WTC11 (cell line): ENCODE results near the gene TMTC2. TPM values are rescaled to one million over a fixed set of nuclear protein-coding genes. Genes with fewer than 3 reads are reported as not detected.

Source experiments
- ATAC-seq: fragments of 200-7000 bp; cut with Tn5 transposase; 2 replicates; pipeline ENCODE4 v1.10.0; 2021; ENCODE audit warnings: mild to moderate bottlenecking, moderate library complexity
- CTCF ChIA-PET: fragments of 300-600 bp; sonication (Branson Sonifier 250); formaldehyde crosslinking; loops from one replicate; lab custom pipeline; 2021; ENCODE audit warnings: antibody characterized with exemption; lab: Charles Lee
- POLR2A ChIA-PET: fragments of 350-600 bp; sonication (Branson Sonifier 250); formaldehyde crosslinking; loops from one replicate; lab custom pipeline; 2021; ENCODE audit warnings: antibody characterized with exemption; lab: Charles Lee
- DNase-seq: peaks from one replicate; pipeline ENCODE4 v3.0.0; 2021; ENCODE audit warnings: low spot score
- H3K27ac Mint-ChIP-seq: 2 replicates; pipeline ENCODE4 v1.8.0; 2021; ENCODE audit warnings: mixed read lengths
- H3K27me3 Mint-ChIP-seq: 2 replicates; pipeline ENCODE4 v1.8.0; 2021; ENCODE audit warnings: low read depth, mild to moderate bottlenecking, moderate library complexity, mixed read lengths
- H3K36me3 Mint-ChIP-seq: 2 replicates; pipeline ENCODE4 v1.8.0; 2021; ENCODE audit warnings: mixed read lengths
- H3K4me1 Mint-ChIP-seq: 2 replicates; pipeline ENCODE4 v1.8.0; 2022; ENCODE audit warnings: mixed read lengths
- H3K4me3 Mint-ChIP-seq: 2 replicates; pipeline ENCODE4 v1.8.0; 2021; ENCODE audit warnings: mild to moderate bottlenecking, moderate library complexity, mixed read lengths
- H3K9me3 Mint-ChIP-seq: 2 replicates; pipeline ENCODE4 v1.8.0; 2021; ENCODE audit warnings: mixed read lengths
- AR ChIP-seq: fragments of 250-450 bp; sonication (Bioruptor Pico); IDR thresholded peaks from 2 replicates; pipeline ENCODE4 v1.9.0; 2021; ENCODE audit warnings: mild to moderate bottlenecking
- ARID4B ChIP-seq: sonication (generic); formaldehyde crosslinking; IDR thresholded peaks from 2 replicates; pipeline ENCODE4 v1.8.0; 2023; ENCODE audit warnings: missing genetic modification reagents, mild to moderate bottlenecking, borderline replicate concordance
- ATF3 ChIP-seq: sonication (generic); formaldehyde crosslinking; conservative IDR thresholded peaks from 2 replicates; pipeline ENCODE4 v1.8.1; 2022; ENCODE audit warnings: mild to moderate bottlenecking, missing genetic modification reagents
- CBFB ChIP-seq: sonication (generic); formaldehyde crosslinking; IDR thresholded peaks from 2 replicates; pipeline ENCODE4 v1.8.1; 2022; ENCODE audit warnings: mild to moderate bottlenecking, low read depth, missing genetic modification reagents
- ERG ChIP-seq: fragments of 250-450 bp; sonication (Bioruptor Pico); IDR thresholded peaks from 2 replicates; pipeline ENCODE4 v1.8.0; 2021; ENCODE audit warnings: mild to moderate bottlenecking
- FOXP1 ChIP-seq: sonication (generic); formaldehyde crosslinking; IDR thresholded peaks from 2 replicates; pipeline ENCODE4 v1.8.0; 2022; ENCODE audit warnings: missing genetic modification reagents, mild to moderate bottlenecking, moderate library complexity, borderline replicate concordance
- GTF2I ChIP-seq: fragments of 250-450 bp; sonication (Bioruptor Pico); conservative IDR thresholded peaks from 2 replicates; pipeline ENCODE4 v1.4.0; 2021; ENCODE audit warnings: mild to moderate bottlenecking
- JAZF1 ChIP-seq: fragments of 250-450 bp; sonication (Bioruptor Pico); IDR thresholded peaks from 2 replicates; pipeline ENCODE4 v1.9.0; 2021; ENCODE audit warnings: moderate library complexity, mild to moderate bottlenecking, inconsistent platforms
- JUN ChIP-seq: sonication (generic); formaldehyde crosslinking; IDR thresholded peaks from 2 replicates; pipeline ENCODE4 v1.8.0; 2023; ENCODE audit warnings: mild to moderate bottlenecking, missing genetic modification reagents
- KAT7 ChIP-seq: sonication (generic); formaldehyde crosslinking; IDR thresholded peaks from 2 replicates; pipeline ENCODE4 v1.8.1; 2023; ENCODE audit warnings: missing genetic modification reagents, mild to moderate bottlenecking, borderline replicate concordance
- MLX ChIP-seq: sonication (generic); formaldehyde crosslinking; IDR thresholded peaks from 2 replicates; pipeline ENCODE4 v1.8.1; 2023; ENCODE audit warnings: mild to moderate bottlenecking, missing genetic modification reagents, moderate library complexity
- NFYB ChIP-seq: sonication (generic); formaldehyde crosslinking; conservative IDR thresholded peaks from 2 replicates; pipeline ENCODE4 v1.8.0; 2022; ENCODE audit warnings: low read depth, missing genetic modification reagents
- TCF7 ChIP-seq: sonication (generic); formaldehyde crosslinking; IDR thresholded peaks from 2 replicates; pipeline ENCODE4 v1.8.0; 2022; ENCODE audit warnings: mild to moderate bottlenecking, low read depth, missing genetic modification reagents, moderate library complexity
- ZBTB21 ChIP-seq: sonication (generic); formaldehyde crosslinking; IDR thresholded peaks from 2 replicates; pipeline ENCODE4 v1.8.1; 2023; ENCODE audit warnings: mild to moderate bottlenecking, missing genetic modification reagents, borderline replicate concordance
- ZNF121 ChIP-seq: sonication (generic); formaldehyde crosslinking; IDR thresholded peaks from 2 replicates; pipeline ENCODE4 v1.8.0; 2023; ENCODE audit warnings: missing genetic modification reagents
- ZNF219 ChIP-seq: sonication (generic); formaldehyde crosslinking; IDR thresholded peaks from 2 replicates; pipeline ENCODE4 v1.8.0; 2023; ENCODE audit warnings: missing genetic modification reagents, mild to moderate bottlenecking, borderline replicate concordance
- ZNF281 ChIP-seq: sonication (generic); formaldehyde crosslinking; IDR thresholded peaks from 2 replicates; pipeline ENCODE4 v1.8.0; 2023; ENCODE audit warnings: mild to moderate bottlenecking, missing genetic modification reagents
- ZNF396 ChIP-seq: fragments of 250-450 bp; sonication (Bioruptor Pico); IDR thresholded peaks from 2 replicates; pipeline ENCODE4 v1.8.0; 2021; ENCODE audit warnings: mild to moderate bottlenecking, moderate library complexity, borderline replicate concordance
- ZNF416 ChIP-seq: fragments of 250-450 bp; sonication (Bioruptor Pico); IDR thresholded peaks from 2 replicates; pipeline ENCODE4 v1.9.0; 2021; ENCODE audit warnings: mild to moderate bottlenecking, inconsistent platforms
- ZSCAN18 ChIP-seq: fragments of 250-450 bp; sonication (Bioruptor Pico); IDR thresholded peaks from 2 replicates; pipeline ENCODE4 v2.1.2; 2022; ENCODE audit warnings: mild to moderate bottlenecking, moderate library complexity
- total RNA-seq: library from RNA; stranded (reverse); gene quantifications from 3 replicates; pipeline ENCODE4 v1.2.3, GENCODE V29; 2021

TMTC2 gene
- total RNA-seq, 1 experiment from 2014 or later, result 6.4 TPM

- Mint-ChIP-seq H3K4me1 (peaks cover 21% of the 10 kb centered on the region), H3K27ac (no peak overlapping the region), H3K36me3 (peaks cover 16% of the 10 kb centered on the region), H3K9me3 (peaks cover 32% of the 10 kb centered on the region), H3K27me3 (no peaks in the 10 kb centered on the region; the same call in 1 of the 2 replicates), H3K4me3 (no peak overlapping the region)
- no peak for DNase-seq
- TF ChIP-seq NFYB (no peak), TCF7 (CRISPR knock-in tag) (no peak), FOXP1 (no peak), JUN (CRISPR knock-in tag) (no peak), ERG (no peak), ZNF219 (no peak), GTF2I (CRISPR knock-in tag) (no peak), MLX (CRISPR knock-in tag) (no peak), JAZF1 (no peak), ZNF416 (CRISPR knock-in tag) (no peak), ZNF121 (CRISPR knock-in tag) (no peak), ZBTB21 (CRISPR knock-in tag) (no peak), ATF3 (CRISPR knock-in tag) (no peak), ZSCAN18 (CRISPR knock-in tag) (no peak), ZNF396 (CRISPR knock-in tag) (no peak), ZNF281 (CRISPR knock-in tag) (no peak), ARID4B (no peak), AR (CRISPR knock-in tag) (no peak), KAT7 (CRISPR knock-in tag) (no peak), CBFB (CRISPR knock-in tag) (no peak)
- POLR2A ChIA-PET, result no interaction called here
- ATAC-seq, result no peak
- CTCF ChIA-PET, result no interaction called here
These were observed 26.0 kb upstream of the TMTC2 start for GRCh38 chr12:82660541-82661325.
